Panc1 (cell line): ENCODE data around the gene HLCS.

Experiments
- POLR2AphosphoS5 ChIP-seq: IDR thresholded peaks from 2 replicates; pipeline ENCODE4 v1.6.1; 2012; ENCODE audit warnings: mild to moderate bottlenecking, low read depth, low read length, moderate library complexity
- REST ChIP-seq, 2 experiments: IDR thresholded peaks; 2 replicates each; pipeline ENCODE4 v1.6.1; 2011 to 2012; ENCODE audit warnings: low read depth in 2 of 2, control low read depth in 1 of 2, low read length in 1 of 2, mild to moderate bottlenecking in 1 of 2, moderate library complexity in 1 of 2; ENCODE audit not compliant: insufficient read depth in 1 of 2
- SIN3A ChIP-seq: IDR thresholded peaks from 2 replicates; pipeline ENCODE4 v1.6.1; 2012; ENCODE audit warnings: low read depth, mild to moderate bottlenecking, low read length, moderate library complexity, borderline replicate concordance; ENCODE audit not compliant: insufficient read depth
- TCF7L2 ChIP-seq: IDR thresholded peaks from 2 replicates; pipeline ENCODE4 v1.6.1; 2011; ENCODE audit warnings: mild to moderate bottlenecking, low read depth, low read length, inconsistent platforms
- TF ChIP-seq, protein P1 (sequence below): fragments of 450-650 bp; IDR thresholded peaks from 2 replicates; pipeline ENCODE4 v1.5.1; 2017; ENCODE audit warnings: mild to moderate bottlenecking

GRCh38 chr21:36948686-36949085 lies 17.8 kb downstream of the HLCS start:
- TF ChIP-seq, protein P1, sequence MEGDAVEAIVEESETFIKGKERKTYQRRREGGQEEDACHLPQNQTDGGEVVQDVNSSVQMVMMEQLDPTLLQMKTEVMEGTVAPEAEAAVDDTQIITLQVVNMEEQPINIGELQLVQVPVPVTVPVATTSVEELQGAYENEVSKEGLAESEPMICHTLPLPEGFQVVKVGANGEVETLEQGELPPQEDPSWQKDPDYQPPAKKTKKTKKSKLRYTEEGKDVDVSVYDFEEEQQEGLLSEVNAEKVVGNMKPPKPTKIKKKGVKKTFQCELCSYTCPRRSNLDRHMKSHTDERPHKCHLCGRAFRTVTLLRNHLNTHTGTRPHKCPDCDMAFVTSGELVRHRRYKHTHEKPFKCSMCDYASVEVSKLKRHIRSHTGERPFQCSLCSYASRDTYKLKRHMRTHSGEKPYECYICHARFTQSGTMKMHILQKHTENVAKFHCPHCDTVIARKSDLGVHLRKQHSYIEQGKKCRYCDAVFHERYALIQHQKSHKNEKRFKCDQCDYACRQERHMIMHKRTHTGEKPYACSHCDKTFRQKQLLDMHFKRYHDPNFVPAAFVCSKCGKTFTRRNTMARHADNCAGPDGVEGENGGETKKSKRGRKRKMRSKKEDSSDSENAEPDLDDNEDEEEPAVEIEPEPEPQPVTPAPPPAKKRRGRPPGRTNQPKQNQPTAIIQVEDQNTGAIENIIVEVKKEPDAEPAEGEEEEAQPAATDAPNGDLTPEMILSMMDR, result no peak
- TF ChIP-seq POLR2AphosphoS5 (no peak), TCF7L2 (no peak), REST (IDR thresholded peaks at IDR 0.05; ENCODE audit: insufficient read depth in 1 of 2, low read depth in 2 of 2, low read length in 1 of 2) (no peak), SIN3A (no peak)
